Activated B cell treated with CpG ODN at 0.5 μM for 24 hours (primary cell): ENCODE results near the gene CRX. TPM values are rescaled to one million over a fixed set of nuclear protein-coding genes. Genes with fewer than 3 reads are reported as not detected.
"Not testable (repeated sequence)": the region's sequence is repeated elsewhere in the genome, so short reads cannot be mapped to it uniquely, and the experiment has no call there.

Experiments used
- ATAC-seq: fragments of 200-7000 bp; cut with Tn5 transposase; one replicate; pipeline ENCODE4 v1.10.0; 2021; ENCODE audit warnings: low read depth, mild to moderate bottlenecking, moderate library complexity
- CTCF ChIA-PET: fragments of 350-600 bp; sonication (Branson Sonifier 250); formaldehyde crosslinking; loops from one replicate; lab custom pipeline; 2021; ENCODE audit warnings: antibody characterized with exemption; lab: Charles Lee
- POLR2A ChIA-PET: fragments of 350-600 bp; sonication (Branson Sonifier 250); formaldehyde crosslinking; loops from one replicate; lab custom pipeline; 2021; ENCODE audit warnings: antibody characterized with exemption; lab: Charles Lee
- DNase-seq: peaks from one replicate; pipeline ENCODE4 v3.0.0; 2022
- H3K27ac Mint-ChIP-seq: one replicate; pipeline ENCODE4 v1.8.0; 2020; ENCODE audit warnings: mixed read lengths
- H3K27me3 Mint-ChIP-seq: one replicate; pipeline ENCODE4 v1.8.0; 2021; ENCODE audit warnings: mixed read lengths
- H3K36me3 Mint-ChIP-seq: one replicate; pipeline ENCODE4 v1.8.0; 2021; ENCODE audit warnings: low read depth, mixed read lengths
- H3K4me1 Mint-ChIP-seq: one replicate; pipeline ENCODE4 v1.8.0; 2021; ENCODE audit warnings: mixed read lengths
- H3K4me3 Mint-ChIP-seq: one replicate; pipeline ENCODE4 v1.8.0; 2020; ENCODE audit warnings: mild to moderate bottlenecking, mixed read lengths
- H3K9me3 Mint-ChIP-seq: one replicate; pipeline ENCODE4 v1.8.0; 2020; ENCODE audit warnings: mixed read lengths
- CTCF ChIP-seq: fragments of 200-600 bp; IDR thresholded peaks from one replicate; pipeline ENCODE4 v1.8.0; 2022; ENCODE audit warnings: antibody characterized with exemption, mild to moderate bottlenecking
- intact Hi-C: fragments of 100-400 bp; cut with micrococcal nuclease; formaldehyde crosslinking; loops from one replicate; pipeline ENCODE4 v1.15.1; 2024
- total RNA-seq: library from RNA; stranded (reverse); gene quantifications from 2 replicates; pipeline ENCODE4 v1.2.3, GENCODE V29; 2022

CRX gene
- total RNA-seq, 1 donor from 2014 or later, result not detected

- ATAC-seq (no peak), DNase-seq (no peak)
- intact Hi-C loops, result no loop called here
- CTCF ChIA-PET, result no interaction called here
- Mint-ChIP-seq H3K4me1 (no peaks in the 10 kb centered on the region), H3K27ac (no peak overlapping the region), H3K36me3 (peaks cover 2% of the 10 kb centered on the region), H3K4me3 (no peak overlapping the region), H3K27me3 (peaks cover 13% of the 10 kb centered on the region), H3K9me3 (peaks cover 5% of the 10 kb centered on the region)
- TF ChIP-seq CTCF, result no peak
- POLR2A ChIA-PET, result no interaction called here
These were observed 22.9 kb upstream of the CRX start for GRCh38 chr19:47798904-47799266.

- DNase-seq (no peak), ATAC-seq (no peak)
- H3K27ac Mint-ChIP-seq, result no peak overlapping the region
- no peak for TF ChIP-seq CTCF
- peaks cover 5% of the 10 kb centered on the region for H3K9me3 Mint-ChIP-seq
- peaks cover 2% of the 10 kb centered on the region for H3K36me3 Mint-ChIP-seq
- H3K4me3 Mint-ChIP-seq, result no peak overlapping the region
- H3K27me3 Mint-ChIP-seq, result peaks cover 10% of the 10 kb centered on the region
- intact Hi-C loops, result no loop called here
- ChIA-PET POLR2A (no interaction called here), CTCF (no interaction called here)
- no peaks in the 10 kb centered on the region for H3K4me1 Mint-ChIP-seq
These were observed 20.5 kb upstream of the CRX start for GRCh38 chr19:47801270-47801669.

GRCh38 chr19:47802521-47803043, 19.2 kb upstream of the CRX start:
- TF ChIP-seq CTCF, result no peak
- ATAC-seq, result no peak
- Mint-ChIP-seq H3K9me3 (peaks cover 7% of the 10 kb centered on the region), H3K4me1 (no peaks in the 10 kb centered on the region), H3K36me3 (peaks cover 2% of the 10 kb centered on the region), H3K4me3 (no peak overlapping the region), H3K27ac (no peak overlapping the region), H3K27me3 (peaks cover 10% of the 10 kb centered on the region)
- intact Hi-C loops, result no loop called here
- CTCF ChIA-PET, result no interaction called here
- POLR2A ChIA-PET, result no interaction called here
- no peak for DNase-seq

- DNase-seq, H3K27ac Mint-ChIP-seq, intact Hi-C loops, H3K9me3 Mint-ChIP-seq, H3K36me3 Mint-ChIP-seq, H3K4me1 Mint-ChIP-seq, H3K27me3 Mint-ChIP-seq, CTCF ChIA-PET, H3K4me3 Mint-ChIP-seq, ATAC-seq, POLR2A ChIA-PET: not testable (repeated sequence)
These were observed 18.6 kb upstream of the CRX start for GRCh38 chr19:47803148-47803547.

- H3K9me3 Mint-ChIP-seq, H3K36me3 Mint-ChIP-seq, CTCF ChIA-PET, intact Hi-C loops, POLR2A ChIA-PET, H3K27me3 Mint-ChIP-seq, H3K27ac Mint-ChIP-seq, H3K4me3 Mint-ChIP-seq, DNase-seq, H3K4me1 Mint-ChIP-seq, ATAC-seq: not testable (repeated sequence)
These were observed 18.1 kb upstream of the CRX start for GRCh38 chr19:47803671-47804070.

GRCh38 chr19:47804451-47804850, 17.3 kb upstream of the CRX start, which contains the start of gene TPRX1:
Gene TPRX1 (minus strand): TSS chr19:47804551. CDS start chr19:47804539, 12 bp downstream.
- intact Hi-C loops, ATAC-seq, H3K4me1 Mint-ChIP-seq, H3K27ac Mint-ChIP-seq, CTCF ChIA-PET, H3K4me3 Mint-ChIP-seq, DNase-seq, POLR2A ChIA-PET, H3K9me3 Mint-ChIP-seq, H3K36me3 Mint-ChIP-seq, H3K27me3 Mint-ChIP-seq: not testable (repeated sequence)

- DNase-seq, result no peak
- no peak for ATAC-seq
- H3K9me3 Mint-ChIP-seq, result peaks cover 7% of the 10 kb centered on the region
- ChIA-PET POLR2A (no interaction called here), CTCF (no interaction called here)
- H3K4me1 Mint-ChIP-seq, result no peaks in the 10 kb centered on the region
- no peaks in the 10 kb centered on the region for H3K27me3 Mint-ChIP-seq
- intact Hi-C loops, result no loop called here
- TF ChIP-seq CTCF, result no peak
- no peak overlapping the region for H3K27ac Mint-ChIP-seq
- no peak overlapping the region for H3K4me3 Mint-ChIP-seq
- H3K36me3 Mint-ChIP-seq, result peaks cover 2% of the 10 kb centered on the region
These were observed 16.4 kb upstream of the CRX start for GRCh38 chr19:47805313-47805712.
